GM10248 (cell line): ENCODE data around the gene WASHC2C.
"Not testable (repeated sequence)": the region's sequence is repeated elsewhere in the genome, so short reads cannot be mapped to it uniquely, and the experiment has no call there.

Experiments
- CTCF ChIA-PET: fragments of 300-600 bp; sonication (Branson Sonifier 250); formaldehyde crosslinking; extraction: SDS; loops from one replicate; lab custom pipeline; 2021; ENCODE audit warnings: antibody characterized with exemption; lab: Yijun Ruan, JAX
- POLR2A ChIA-PET: fragments of 350-650 bp; sonication (Branson Sonifier 250); formaldehyde crosslinking; extraction: SDS; loops from one replicate; lab custom pipeline; 2020; ENCODE audit warnings: antibody characterized with exemption; lab: Yijun Ruan, JAX
- DNase-seq: peaks from one replicate; pipeline ENCODE4 v3.0.0; 2012; ENCODE audit errors: extremely low spot score

The WASHC2C gene, protein sequence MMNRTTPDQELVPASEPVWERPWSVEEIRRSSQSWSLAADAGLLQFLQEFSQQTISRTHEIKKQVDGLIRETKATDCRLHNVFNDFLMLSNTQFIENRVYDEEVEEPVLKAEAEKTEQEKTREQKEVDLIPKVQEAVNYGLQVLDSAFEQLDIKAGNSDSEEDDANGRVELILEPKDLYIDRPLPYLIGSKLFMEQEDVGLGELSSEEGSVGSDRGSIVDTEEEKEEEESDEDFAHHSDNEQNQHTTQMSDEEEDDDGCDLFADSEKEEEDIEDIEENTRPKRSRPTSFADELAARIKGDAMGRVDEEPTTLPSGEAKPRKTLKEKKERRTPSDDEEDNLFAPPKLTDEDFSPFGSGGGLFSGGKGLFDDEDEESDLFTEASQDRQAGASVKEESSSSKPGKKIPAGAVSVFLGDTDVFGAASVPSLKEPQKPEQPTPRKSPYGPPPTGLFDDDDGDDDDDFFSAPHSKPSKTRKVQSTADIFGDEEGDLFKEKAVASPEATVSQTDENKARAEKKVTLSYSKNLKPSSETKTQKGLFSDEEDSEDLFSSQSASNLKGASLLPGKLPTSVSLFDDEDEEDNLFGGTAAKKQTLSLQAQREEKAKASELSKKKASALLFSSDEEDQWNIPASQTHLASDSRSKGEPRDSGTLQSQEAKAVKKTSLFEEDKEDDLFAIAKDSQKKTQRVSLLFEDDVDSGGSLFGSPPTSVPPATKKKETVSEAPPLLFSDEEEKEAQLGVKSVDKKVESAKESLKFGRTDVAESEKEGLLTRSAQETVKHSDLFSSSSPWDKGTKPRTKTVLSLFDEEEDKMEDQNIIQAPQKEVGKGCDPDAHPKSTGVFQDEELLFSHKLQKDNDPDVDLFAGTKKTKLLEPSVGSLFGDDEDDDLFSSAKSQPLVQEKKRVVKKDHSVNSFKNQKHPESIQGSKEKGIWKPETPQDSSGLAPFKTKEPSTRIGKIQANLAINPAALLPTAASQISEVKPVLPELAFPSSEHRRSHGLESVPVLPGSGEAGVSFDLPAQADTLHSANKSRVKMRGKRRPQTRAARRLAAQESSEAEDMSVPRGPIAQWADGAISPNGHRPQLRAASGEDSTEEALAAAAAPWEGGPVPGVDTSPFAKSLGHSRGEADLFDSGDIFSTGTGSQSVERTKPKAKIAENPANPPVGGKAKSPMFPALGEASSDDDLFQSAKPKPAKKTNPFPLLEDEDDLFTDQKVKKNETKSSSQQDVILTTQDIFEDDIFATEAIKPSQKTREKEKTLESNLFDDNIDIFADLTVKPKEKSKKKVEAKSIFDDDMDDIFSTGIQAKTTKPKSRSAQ (N-terminal part only)

DNA sequence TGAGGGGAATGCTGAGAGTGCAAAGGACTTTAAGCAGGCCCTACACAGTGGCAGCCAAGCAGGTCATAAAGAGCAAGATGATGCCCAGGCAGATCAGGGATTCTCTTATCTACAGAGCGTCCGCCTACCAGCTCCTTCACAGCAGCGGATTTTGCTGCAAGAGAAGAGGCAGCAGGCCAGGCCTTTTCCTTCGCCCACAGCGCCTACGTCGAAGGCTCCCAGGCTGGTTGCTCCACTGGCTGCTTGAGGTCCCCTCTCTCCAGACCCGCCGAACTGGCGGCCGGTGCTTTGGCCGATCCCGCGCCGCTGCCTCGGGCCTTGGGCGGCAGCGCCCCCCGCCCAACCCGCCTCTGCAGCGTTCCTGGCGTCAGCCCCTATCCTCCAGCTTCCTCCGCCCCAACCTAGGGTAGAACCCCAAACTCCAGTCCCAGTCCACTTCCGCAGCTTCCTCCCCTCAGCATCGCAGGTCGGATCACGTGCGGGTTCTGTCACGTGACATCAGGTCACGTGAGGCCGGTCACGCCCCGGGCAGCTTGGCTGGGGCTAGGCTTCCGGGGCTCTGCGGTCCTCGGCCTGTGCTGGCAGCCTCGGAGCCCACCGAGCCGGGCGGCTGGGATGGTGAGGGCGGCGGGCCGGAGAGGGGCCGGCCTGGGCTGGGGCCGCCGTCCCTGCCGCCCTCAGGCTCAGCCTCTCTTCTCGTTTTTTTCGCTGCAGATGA is at the start of gene WASHC2C:
TSS of gene WASHC2C (plus strand) at position 564 of the 718 bp plus-strand sequence. CDS start at position 616, 52 bp downstream.
- DNase-seq: peak; percentile 66
- POLR2A ChIA-PET: not testable (repeated sequence)
- CTCF ChIA-PET: interaction anchor here (0.9 to 1.2 kb wide), 2 partner anchors 55 to 261 kb away, joined by 3 read pairs; no protein-coding TSS in a partner anchor

DNA sequence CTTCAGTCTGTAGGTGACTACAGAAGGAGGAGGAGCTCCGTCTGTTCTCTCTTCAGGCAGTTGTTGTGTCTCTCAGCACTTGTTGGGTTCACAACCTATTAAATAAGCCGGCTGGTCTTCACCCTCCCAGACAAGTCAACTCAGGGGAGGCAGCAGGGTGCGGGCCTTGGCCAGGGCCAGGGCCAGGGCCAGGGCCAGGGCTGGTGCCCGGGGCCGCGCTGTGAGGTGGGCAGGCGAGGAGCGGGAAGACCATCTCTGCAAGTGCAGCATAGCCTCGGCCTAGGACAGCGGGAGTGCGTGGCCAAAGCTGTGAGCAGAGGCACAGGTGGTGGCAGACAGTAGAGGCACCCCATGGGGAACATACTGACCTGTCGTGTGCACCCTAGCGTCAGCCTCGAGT is 48.6 kb upstream of the WASHC2C start:
- DNase-seq, POLR2A ChIA-PET, CTCF ChIA-PET: not testable (repeated sequence)

DNA sequence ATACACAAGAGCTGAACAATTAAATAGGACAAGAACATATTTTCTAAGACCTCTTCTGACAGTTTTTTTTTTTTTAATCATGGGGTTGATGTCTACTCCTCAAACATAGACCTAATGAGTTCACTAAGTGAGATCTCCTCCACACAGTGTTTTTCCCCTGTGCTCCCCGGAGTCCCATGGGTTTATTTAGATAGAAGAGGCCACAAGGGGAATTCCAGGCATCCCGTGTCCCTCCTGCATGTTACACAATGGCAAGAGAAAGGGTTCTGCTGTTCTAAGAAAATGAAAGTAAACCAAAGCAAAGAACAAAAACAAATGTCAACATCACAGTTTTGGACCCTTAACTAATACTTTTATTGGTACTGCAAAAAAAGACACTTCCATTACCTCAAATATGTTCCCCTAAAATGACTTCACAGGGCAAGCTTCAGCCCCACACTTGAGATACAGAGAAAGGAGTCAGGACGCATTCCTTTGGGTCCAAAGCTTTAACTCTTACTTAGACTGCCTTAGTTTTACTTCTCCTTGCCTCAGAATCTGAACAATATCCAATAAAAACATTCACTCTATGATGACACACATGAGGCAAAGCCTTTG is 16.8 kb upstream of the WASHC2C start:
- CTCF ChIA-PET: interaction anchor here (1.3 kb wide), 1 partner anchor 38 kb away, joined by 3 read pairs; the partner anchor contains the start of gene ZFAND4
- DNase-seq, POLR2A ChIA-PET: not testable (repeated sequence)

DNA sequence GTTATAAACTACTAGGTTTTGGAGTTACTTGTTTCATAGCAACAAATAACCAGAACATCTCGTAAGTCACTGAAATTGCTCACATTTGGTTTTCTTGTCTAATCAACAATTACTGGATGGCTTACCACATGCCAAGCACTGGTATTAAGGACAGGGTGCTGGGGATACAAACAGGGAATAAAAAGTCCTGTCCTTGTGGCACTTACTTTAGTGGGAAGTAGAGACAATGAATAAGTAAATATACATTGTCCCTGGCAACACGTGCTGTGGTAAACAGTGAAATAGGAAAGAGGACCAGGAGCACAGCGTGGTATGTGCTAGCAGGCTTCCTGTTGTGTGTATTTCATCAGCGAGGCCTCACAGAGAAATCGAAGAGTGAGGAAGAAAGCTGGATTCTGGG is 15.8 kb upstream of the WASHC2C start:
- POLR2A ChIA-PET: not testable (repeated sequence)

DNA sequence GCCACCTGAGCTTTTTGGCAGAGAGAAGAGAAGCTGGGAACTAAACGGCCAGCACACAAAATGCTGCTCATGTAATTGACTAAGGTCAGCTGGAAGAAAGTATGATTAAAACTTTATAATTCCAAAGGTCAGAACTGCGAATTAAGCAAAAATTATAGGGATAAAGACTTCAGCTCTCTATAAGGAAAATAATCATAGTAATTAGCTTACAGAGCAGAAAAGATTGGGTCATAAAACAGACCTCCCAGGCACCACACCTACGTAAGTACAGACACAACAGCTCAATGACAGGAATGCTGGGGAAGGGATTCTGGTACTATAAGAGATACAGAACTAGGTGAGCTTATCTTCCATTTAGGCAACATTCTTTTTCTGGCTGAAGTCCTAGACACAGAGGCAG is 10.0 kb upstream of the WASHC2C start:
- CTCF ChIA-PET: interaction anchor here (1.8 kb wide), 1 partner anchor 45 kb away, joined by 3 read pairs; no protein-coding TSS in a partner anchor
- DNase-seq, POLR2A ChIA-PET: not testable (repeated sequence)

More for the DNA sequence above, 15.8 kb upstream of the WASHC2C start:
- DNase-seq: not testable (repeated sequence)
- CTCF ChIA-PET: interaction anchor here (1.3 kb wide), 1 partner anchor 39 kb away, joined by 3 read pairs; the partner anchor contains the start of gene ZFAND4

DNA sequence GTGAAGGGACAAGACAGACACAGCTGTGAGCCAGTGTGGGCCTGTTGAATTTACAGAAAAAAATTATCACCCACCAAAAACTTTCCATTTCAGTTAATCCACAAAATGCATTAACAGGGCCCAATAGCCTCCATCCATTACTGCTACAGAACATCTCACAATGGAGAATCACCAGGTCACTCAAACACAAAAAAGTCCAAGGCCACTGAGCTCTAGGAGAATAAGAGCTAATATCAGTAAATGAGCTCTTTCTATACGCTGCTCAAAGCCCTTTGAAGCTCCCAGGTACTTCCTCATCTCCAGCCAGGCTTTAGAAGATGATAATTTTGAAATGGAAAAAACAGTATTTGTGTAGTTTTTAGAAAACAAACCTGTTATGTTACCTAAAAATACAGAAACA is 9.4 kb upstream of the WASHC2C start:
- POLR2A ChIA-PET, DNase-seq: not testable (repeated sequence)
- CTCF ChIA-PET: interaction anchor here (1.8 kb wide), 1 partner anchor 46 kb away, joined by 3 read pairs; no protein-coding TSS in a partner anchor

DNA sequence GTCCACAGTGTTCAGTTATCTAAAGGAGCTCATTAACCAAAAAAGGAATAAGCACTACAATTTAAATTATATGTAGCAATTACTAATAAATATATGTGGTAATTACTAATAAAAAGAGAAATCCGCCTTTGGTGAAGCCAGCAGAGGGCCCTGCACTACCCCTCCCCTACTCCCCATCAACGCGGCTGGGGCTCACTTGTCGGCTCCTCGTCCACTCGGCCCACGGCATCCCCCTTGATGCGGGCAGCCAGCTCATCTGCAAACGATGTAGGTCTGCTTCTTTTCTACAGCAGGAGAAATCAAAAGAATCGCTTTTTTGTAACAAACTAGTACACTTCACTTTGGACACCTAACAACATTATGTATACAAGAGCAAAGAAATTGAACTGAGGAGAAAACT is 5.6 kb upstream of the WASHC2C start:
- CTCF ChIA-PET, DNase-seq, POLR2A ChIA-PET: not testable (repeated sequence)

DNA sequence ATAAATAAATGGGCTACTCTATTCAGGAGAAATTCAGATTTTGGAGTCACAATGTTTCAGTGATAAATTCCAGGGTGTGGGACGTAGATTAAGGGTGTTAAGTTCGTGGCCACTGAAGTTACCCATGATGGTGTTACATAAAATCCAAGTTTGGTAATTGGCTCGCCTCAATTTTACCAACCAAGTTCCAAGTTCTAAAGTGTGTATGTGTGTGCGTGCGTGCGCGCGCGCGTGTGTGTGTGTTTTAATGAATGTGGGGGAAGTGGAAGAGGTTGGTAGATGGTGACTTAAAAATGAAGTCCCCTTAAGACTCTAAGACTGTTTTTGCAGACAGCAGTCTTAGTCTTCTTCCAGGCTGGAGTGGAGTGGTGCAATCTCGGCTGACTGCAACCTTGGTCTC is 3.2 kb upstream of the WASHC2C start:
- CTCF ChIA-PET, POLR2A ChIA-PET, DNase-seq: not testable (repeated sequence)

DNA sequence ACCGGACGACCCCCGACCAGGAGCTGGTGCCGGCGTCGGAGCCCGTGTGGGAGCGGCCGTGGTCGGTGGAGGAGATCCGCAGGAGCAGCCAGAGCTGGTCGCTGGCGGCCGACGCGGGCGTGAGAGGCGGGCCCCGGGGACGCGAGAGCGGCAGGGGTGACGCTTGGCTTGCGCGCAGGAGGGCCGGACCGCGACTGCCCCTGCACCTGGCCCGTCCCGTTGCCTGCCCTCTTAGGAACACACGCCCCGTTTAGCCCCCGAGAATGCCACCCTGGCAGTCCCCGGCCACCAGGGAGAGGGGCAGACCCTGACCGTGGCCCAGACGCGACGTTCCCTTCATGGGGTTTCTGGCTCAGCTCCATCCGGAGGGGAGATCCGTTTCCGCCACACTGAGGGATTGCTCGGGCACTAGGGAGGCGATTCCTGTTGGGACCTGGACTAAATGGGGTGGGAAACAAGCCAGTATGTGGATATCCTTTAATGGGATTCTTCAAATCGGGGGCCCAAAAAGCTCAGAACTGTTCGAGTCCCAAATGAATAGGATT is 427 bp downstream of the WASHC2C start:
- POLR2A ChIA-PET, DNase-seq: not testable (repeated sequence)
- CTCF ChIA-PET: interaction anchor here (0.9 to 1.2 kb wide), 2 partner anchors 56 to 262 kb away, joined by 3 read pairs; no protein-coding TSS in a partner anchor

DNA sequence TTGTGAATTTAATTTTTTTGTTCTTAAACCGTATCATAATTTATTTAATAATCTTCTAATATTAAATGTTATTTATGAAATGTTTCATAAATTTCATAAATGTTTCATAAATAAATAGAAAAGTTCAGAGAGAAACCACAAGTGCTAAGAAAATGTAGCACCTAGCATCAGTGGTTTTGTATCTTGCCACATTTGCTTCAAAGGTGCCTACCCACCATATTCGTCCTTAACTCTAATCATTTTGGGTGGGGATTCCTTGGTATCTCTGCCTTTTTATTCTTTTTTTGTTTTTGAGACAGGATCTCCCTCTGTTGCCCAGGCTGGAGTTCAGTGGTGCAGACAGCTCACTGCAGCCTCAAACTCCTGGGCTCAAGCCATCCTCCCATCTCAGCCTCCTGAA is 7.4 kb downstream of the WASHC2C start:
- POLR2A ChIA-PET, CTCF ChIA-PET, DNase-seq: not testable (repeated sequence)

DNA sequence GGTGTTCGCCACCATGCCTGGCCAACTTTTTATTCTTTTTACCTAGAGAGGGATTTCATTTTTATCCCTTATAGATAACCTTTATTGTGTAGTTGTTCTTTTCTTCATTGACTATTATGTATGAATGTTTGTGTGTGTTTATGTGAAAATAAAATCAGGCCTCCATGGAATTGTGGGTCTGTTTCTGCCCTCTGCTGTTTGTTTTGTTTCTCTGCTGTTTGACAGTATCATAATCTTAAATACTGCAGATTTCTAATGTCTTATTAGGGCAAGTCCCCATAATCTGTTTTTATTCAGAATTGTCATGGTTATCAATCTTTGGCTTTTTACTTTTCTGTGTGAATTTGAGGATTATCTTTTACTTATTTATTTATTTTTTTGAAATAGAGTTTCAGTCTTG is 7.8 kb downstream of the WASHC2C start:
- POLR2A ChIA-PET, DNase-seq: not testable (repeated sequence)
- CTCF ChIA-PET: interaction anchor here (1.8 kb wide), 1 partner anchor 269 kb away, joined by 3 read pairs; no protein-coding TSS in a partner anchor

DNA sequence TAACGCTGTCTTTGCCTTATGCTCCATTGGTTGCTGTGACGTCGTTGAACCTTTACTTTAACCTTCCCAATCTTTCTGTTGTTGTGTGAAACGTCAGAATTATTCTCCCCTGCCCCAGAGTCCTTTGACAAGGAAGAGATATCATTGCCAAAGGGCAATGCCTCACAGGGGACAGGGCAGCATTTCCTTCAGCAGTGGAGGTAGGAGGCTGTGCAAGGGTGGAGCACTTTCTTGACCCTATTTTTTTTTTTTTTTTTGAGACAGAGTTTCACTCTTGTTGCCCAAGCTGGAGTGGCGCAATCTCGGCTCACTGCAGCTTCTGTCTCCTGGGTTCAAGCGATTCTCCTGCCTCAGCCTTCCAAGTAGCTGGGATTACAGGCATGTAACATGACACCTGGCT is 14.5 kb downstream of the WASHC2C start:
- POLR2A ChIA-PET, CTCF ChIA-PET, DNase-seq: not testable (repeated sequence)

DNA sequence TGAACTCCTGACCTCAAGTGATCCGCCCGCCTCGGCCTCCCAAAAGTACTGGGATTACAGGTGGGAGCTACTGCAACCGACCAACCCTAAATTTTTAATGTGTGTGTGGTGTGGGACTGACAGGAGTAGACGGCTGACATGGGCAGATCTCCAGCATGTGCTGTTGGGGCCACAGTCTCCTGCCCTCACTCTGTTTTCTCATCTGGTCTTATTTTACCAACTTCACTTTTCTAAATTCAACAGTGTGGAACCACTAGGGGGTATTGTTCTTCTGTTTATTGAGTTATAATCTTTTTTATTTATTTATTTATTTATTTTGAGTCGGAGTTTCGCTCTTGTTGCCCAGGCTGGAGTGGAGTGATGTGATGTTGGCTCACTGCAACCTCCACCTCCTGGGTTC is 14.9 kb downstream of the WASHC2C start:
- POLR2A ChIA-PET, CTCF ChIA-PET: not testable (repeated sequence)

DNA sequence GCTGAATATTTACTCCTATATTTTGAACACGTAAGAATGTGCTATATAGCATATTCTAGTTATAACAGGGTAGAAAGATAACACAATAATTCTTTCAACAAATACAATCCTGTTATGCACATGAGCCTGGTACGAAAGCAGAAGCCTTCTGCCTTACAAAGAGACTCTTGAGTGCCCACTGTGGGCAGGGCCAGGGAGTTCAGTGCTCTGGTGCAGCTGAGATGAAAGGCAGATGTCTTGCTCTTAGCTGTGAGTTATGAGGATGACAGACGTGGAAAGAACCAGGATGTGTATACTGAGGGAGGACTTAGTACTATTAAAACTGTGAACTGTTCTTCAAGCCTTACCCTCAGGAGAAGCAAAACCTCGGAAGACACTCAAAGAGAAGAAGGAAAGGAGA is 24.1 kb downstream of the WASHC2C start:
- DNase-seq, CTCF ChIA-PET, POLR2A ChIA-PET: not testable (repeated sequence)

More for the DNA sequence above, 14.9 kb downstream of the WASHC2C start:
- not testable (repeated sequence) for DNase-seq

DNA sequence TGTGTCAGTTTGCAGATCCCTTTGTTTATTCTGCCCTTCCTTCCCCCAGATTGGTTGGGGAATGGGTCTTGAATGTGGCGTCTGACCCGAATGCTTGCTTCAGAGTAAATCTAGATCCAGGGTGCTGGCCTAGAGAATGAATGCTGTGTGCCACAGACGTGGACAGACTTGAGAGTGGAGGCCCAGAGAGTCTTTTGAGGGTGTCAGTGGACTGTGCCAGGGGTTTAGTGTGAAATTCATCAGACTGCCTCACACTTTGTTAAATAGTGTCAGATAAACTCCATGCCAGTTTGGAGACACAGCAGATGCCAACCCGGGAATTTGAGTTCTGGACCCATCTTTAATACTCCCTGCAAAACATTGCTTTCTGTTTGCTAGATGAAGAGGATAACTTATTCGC is 25.1 kb downstream of the WASHC2C start:
- POLR2A ChIA-PET, DNase-seq, CTCF ChIA-PET: not testable (repeated sequence)
